HG03575 (cell line): ENCODE results near the gene SPTBN5.

ENCODE experiments used
- ATAC-seq: cut with Tn5 transposase; IDR thresholded peaks from one replicate; pipeline ENCODE4 v1.9.1; 2021; ENCODE audit not compliant: unreplicated experiment, insufficient number of reproducible peaks, low FRiP score; ENCODE audit errors: extremely low read depth

Gene SPTBN5

GRCh38 chr15:41854443-41854842, 39.4 kb downstream of the SPTBN5 start:
- ATAC-seq = no peak

GRCh38 chr15:41853831-41854230, 40.0 kb downstream of the SPTBN5 start:
- no peak for ATAC-seq

GRCh38 chr15:41852736-41853590, 40.9 kb downstream of the SPTBN5 start:
- ATAC-seq = no peak

- no peak for ATAC-seq
Observed at GRCh38 chr15:41851755-41852370, 42.0 kb downstream of the SPTBN5 start.

- no peak for ATAC-seq
Observed at GRCh38 chr15:41851167-41851523, 42.7 kb downstream of the SPTBN5 start.

GRCh38 chr15:41850482-41851166, 43.2 kb downstream of the SPTBN5 start:
- ATAC-seq = no peak

- ATAC-seq = no peak
Observed at GRCh38 chr15:41849861-41850260, 44.0 kb downstream of the SPTBN5 start.

- no peak for ATAC-seq
Observed at GRCh38 chr15:41849204-41849603, 44.6 kb downstream of the SPTBN5 start.

GRCh38 chr15:41848631-41849030, 45.2 kb downstream of the SPTBN5 start:
- ATAC-seq = no peak

GRCh38 chr15:41847981-41848380, 45.9 kb downstream of the SPTBN5 start:
- no peak for ATAC-seq

- no peak for ATAC-seq
Observed at GRCh38 chr15:41847206-41847605, 46.6 kb downstream of the SPTBN5 start.

- ATAC-seq = no peak
Observed at GRCh38 chr15:41844814-41845213, 49.0 kb downstream of the SPTBN5 start.

- no peak for ATAC-seq
Observed at GRCh38 chr15:41843571-41843970, 50.3 kb downstream of the SPTBN5 start.

- no peak for ATAC-seq
Observed at GRCh38 chr15:41842229-41842628, 51.6 kb downstream of the SPTBN5 start.

- ATAC-seq = no peak
Observed at GRCh38 chr15:41841131-41841530, 52.7 kb downstream of the SPTBN5 start.

- no peak for ATAC-seq
Observed at GRCh38 chr15:41840673-41841072, 53.2 kb downstream of the SPTBN5 start.

GRCh38 chr15:41839781-41840491, 53.9 kb downstream of the SPTBN5 start:
- ATAC-seq = no peak

- ATAC-seq = no peak
Observed at GRCh38 chr15:41838400-41838897, 55.4 kb downstream of the SPTBN5 start, which contains the start of gene PLA2G4B. TSS of gene PLA2G4B (plus strand) at chr15:41838847. CDS start at chr15:41838914, 67 bp downstream.
